LoVo (cell line): ENCODE results near the gene MASP2.

ENCODE experiments used
- DNase-seq: peaks from one replicate; pipeline ENCODE4 v3.0.0-alpha.2; 2016; ENCODE audit warnings: low spot score

MASP2 gene

GRCh38 chr1:10989095-10989494 is 57.9 kb downstream of the MASP2 start:
- DNase-seq: no peak

- no peak for DNase-seq
These were observed 59.1 kb downstream of the MASP2 start for GRCh38 chr1:10987840-10988417.

GRCh38 chr1:10986525-10986890 is 60.5 kb downstream of the MASP2 start:
- DNase-seq: no peak

GRCh38 chr1:10980841-10981727 is 66.0 kb downstream of the MASP2 start:
- DNase-seq: no peak

GRCh38 chr1:10980094-10980577 is 66.9 kb downstream of the MASP2 start:
- DNase-seq: no peak

GRCh38 chr1:10979483-10979920 is 67.5 kb downstream of the MASP2 start:
- no peak for DNase-seq

GRCh38 chr1:10978719-10979118 is 68.3 kb downstream of the MASP2 start:
- no peak for DNase-seq
